WTC11 (cell line): ENCODE results near the gene CBFA2T2.
"Not testable (repeated sequence)": the region's sequence is repeated elsewhere in the genome, so short reads cannot be mapped to it uniquely, and the experiment has no call there.

Experiments used
- JUN ChIP-seq: sonication (generic); formaldehyde crosslinking; IDR thresholded peaks from 2 replicates; pipeline ENCODE4 v1.8.0; 2023; ENCODE audit warnings: mild to moderate bottlenecking, missing genetic modification reagents
- ZNF263 ChIP-seq: sonication (generic); formaldehyde crosslinking; IDR thresholded peaks from 2 replicates; pipeline ENCODE4 v1.8.1; 2022; ENCODE audit warnings: low read depth, mild to moderate bottlenecking, moderate library complexity, missing genetic modification reagents
- ZNF317 ChIP-seq: sonication (generic); formaldehyde crosslinking; IDR thresholded peaks from 2 replicates; pipeline ENCODE4 v1.8.1; 2023; ENCODE audit warnings: low read depth, mild to moderate bottlenecking, moderate library complexity, missing genetic modification reagents, borderline replicate concordance
- TF ChIP-seq, protein P1 (sequence below): fragments of 200-600 bp; IDR thresholded peaks from 2 replicates; pipeline ENCODE4 v1.8.0; 2022; ENCODE audit warnings: antibody characterized with exemption

- TF ChIP-seq JUN, ZNF263, ZNF317 (CRISPR knock-in tag): not testable (repeated sequence)
- TF ChIP-seq, protein P1, sequence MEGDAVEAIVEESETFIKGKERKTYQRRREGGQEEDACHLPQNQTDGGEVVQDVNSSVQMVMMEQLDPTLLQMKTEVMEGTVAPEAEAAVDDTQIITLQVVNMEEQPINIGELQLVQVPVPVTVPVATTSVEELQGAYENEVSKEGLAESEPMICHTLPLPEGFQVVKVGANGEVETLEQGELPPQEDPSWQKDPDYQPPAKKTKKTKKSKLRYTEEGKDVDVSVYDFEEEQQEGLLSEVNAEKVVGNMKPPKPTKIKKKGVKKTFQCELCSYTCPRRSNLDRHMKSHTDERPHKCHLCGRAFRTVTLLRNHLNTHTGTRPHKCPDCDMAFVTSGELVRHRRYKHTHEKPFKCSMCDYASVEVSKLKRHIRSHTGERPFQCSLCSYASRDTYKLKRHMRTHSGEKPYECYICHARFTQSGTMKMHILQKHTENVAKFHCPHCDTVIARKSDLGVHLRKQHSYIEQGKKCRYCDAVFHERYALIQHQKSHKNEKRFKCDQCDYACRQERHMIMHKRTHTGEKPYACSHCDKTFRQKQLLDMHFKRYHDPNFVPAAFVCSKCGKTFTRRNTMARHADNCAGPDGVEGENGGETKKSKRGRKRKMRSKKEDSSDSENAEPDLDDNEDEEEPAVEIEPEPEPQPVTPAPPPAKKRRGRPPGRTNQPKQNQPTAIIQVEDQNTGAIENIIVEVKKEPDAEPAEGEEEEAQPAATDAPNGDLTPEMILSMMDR, result not testable (repeated sequence)
These were observed 142.0 kb downstream of the CBFA2T2 start for GRCh38 chr20:33631910-33632309.
